Stimulated activated CD8-positive, alpha-beta memory T cell treated with anti-CD3 and anti-CD28 coated beads, Interleukin-4, amount 100 ng/mL, for 24 hours (primary cell): ENCODE measurements around the gene RBM17.
"Not testable (repeated sequence)": the region's sequence is repeated elsewhere in the genome, so short reads cannot be mapped to it uniquely, and the experiment has no call there.

Experiments used
- DNase-seq: peaks from one replicate; pipeline ENCODE4 v3.0.0-alpha.2; 2020; ENCODE audit warnings: low read depth

RBM17 gene

DNA sequence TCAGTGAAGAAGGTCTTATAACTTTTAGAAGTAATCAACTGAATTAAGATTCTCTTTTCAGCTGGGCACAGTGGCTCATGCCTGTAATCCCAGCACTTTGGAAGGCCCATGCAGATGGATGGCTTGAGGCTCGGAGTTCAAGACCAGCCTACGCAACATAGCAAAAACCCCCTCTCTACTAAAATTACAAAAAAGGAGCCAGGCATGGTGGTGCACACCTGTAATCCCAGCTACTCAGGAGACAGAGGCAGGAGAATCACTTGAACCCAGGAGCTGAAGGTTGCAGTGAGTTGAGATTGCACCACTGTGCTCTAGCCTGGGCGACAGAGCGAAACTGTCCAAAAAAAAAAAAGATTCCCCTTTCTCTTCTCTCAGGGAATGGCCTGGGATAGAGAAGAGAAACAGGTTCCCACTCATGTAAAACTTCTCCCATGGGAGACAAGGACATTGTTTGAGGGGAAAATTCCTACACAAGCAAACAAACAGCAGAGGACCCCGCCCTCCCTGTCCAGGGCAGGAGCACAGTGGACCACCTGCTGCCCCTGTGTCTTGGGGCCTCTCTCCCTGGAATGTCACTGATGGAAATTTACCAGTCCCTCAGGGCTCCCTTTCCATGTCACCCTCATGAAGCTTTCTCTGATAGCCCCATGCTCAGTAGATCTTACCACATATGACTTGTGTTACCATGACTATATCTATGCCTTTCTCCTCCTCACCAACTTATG lies 32.3 kb upstream of the RBM17 start:
- no peak for DNase-seq

DNA sequence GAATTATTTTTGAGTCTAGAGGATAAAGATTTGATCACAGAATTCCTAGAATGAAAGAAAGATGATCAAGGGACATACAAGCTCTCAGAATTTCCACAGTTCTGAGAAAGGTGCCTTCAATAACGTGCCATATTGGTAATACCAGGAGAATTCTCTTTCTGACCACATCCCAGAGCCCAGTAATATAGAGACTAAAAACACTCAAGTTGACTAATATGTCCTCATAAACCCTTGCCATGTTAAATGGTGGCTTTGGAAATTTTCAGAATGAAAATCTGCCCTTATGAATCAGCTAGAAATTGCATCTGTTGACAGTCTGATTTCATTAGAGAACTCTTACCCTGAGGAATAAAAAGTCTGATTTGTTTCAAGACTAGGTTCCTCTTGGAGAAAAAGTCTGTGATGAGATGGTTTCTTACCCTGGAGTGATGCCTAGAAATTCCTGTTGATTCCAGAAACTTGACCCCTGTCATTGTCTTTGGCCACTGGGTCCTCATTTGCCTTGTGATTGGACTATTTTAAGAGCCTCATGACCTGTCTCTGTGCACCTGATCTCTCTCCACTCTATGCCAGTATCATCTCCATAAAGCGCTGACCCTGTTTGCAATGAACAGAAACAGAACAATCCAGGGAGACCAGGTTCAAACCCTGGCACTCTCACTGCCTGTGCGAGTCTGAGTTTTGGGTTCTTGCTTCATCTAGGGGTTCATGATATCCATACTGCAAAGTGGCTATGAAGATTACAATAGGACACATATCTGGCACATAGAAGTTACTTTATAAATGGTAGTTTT lies 30.0 kb upstream of the RBM17 start:
- no peak for DNase-seq

- DNase-seq = no peak
Measured at GRCh38 chr10:6059506-6059905, 29.3 kb upstream of the RBM17 start.

- no peak for DNase-seq
Measured at GRCh38 chr10:6061056-6061455, 27.8 kb upstream of the RBM17 start.

- DNase-seq = peak; percentile 57
Measured at GRCh38 chr10:6062101-6062771, 26.6 kb upstream of the RBM17 start, which contains the start of gene IL2RA. Gene IL2RA, minus strand, starts transcription at chr10:6062367. Its CDS starts 216 bp downstream, at chr10:6062151.

- no peak for DNase-seq
Measured at GRCh38 chr10:6064119-6064518, 24.7 kb upstream of the RBM17 start.

DNA sequence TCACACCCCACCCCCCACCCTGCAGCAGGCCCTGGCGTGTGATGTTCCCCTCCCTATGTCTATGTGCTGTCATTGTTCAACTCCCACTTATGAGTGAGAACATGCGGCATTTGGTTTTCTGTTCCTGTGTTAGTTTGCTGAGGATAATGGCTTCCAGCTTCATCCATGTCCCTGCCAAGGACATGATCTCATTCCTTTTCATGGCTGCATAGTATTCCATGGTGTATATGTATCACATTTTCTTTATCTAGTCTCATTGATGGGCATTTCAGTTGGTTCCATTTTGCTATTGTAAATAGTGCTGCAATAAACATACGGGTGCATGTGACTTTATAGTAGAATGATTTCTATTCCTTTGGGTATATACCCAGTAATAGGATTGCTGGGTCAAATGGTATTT lies 24.1 kb upstream of the RBM17 start:
- not testable (repeated sequence) for DNase-seq

DNA sequence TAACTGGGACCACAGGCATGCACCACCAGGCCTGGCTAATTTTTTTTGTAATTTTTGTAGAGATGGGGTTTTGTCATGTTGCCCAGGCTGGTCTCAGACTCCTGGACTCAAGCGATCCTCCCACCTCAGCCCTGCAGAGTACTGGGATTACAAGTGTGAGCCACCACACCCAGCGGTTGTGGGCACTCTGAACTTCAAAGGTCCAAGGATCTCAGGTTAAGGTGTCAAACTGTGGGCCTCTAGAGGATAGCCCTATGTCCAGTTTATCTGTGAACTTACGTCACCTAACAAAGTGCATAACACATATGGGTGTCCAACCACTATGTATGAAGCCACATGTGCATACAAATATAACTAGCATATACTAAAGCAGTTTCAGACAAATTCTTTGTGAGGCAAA lies 23.4 kb upstream of the RBM17 start:
- DNase-seq = no peak

GRCh38 chr10:6065835-6066234 lies 23.0 kb upstream of the RBM17 start:
- no peak for DNase-seq

DNA sequence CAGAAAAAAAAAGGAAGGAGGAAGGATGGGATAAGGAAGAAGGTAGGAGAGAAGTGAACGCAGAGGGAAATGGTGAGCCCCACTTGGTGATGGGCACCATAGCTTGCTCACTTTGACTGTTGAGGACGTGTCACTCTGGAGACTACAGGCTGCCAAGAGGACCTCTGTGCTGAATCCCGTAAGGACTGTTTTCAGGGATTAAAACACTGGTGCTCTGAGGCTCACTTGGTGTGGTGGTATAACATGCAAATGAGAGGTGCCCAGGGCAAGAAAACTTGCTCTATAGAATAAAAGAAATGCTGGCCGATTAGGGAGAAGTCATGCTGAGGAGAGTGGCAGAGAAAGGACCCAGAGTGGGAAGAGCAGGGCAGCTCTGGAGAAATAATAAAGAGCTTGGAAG lies 21.4 kb upstream of the RBM17 start:
- DNase-seq = no peak

DNA sequence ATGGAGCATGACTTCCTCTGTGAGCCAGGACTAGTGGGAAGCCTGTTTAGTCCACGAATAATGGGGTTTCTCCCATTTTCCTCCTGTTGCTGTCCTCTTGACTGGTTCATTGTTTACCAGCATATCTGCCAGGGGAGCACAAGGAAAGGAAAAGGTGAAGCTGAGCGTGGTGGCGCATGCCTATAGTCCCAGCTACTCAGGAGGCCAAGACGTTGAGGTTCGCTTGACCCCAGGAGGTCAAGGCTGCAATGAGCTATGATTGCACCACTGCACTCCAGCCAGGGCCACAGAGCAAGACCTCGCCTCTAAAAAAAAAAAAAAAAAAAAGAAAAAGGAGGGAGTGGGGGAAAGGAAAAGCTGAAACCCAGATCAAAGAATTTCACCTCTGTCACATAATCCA lies 20.8 kb upstream of the RBM17 start:
- DNase-seq = no peak

- DNase-seq = no peak
Measured at GRCh38 chr10:6068422-6068821, 20.4 kb upstream of the RBM17 start.

GRCh38 chr10:6069081-6069931 lies 19.5 kb upstream of the RBM17 start:
- DNase-seq = no peak

DNA sequence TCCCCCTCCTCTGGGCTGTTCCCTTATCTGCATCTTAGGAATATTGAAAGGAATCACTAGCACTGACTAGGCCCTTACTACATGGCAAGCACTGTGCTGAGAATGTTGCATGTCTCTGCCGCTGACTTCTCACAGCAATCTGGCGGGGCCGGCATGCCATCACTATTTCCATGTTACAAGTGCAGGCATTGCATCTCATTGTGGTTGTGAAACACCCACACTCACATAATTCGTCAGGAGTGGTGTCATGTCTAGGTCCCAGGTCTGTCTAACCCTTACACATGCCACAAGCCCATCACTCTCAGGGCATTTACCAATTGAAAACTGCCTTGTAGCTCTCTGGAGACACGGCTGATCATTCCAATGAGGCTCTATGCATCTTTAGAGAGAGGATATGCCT lies 18.2 kb upstream of the RBM17 start:
- DNase-seq = peak; percentile 55

DNA sequence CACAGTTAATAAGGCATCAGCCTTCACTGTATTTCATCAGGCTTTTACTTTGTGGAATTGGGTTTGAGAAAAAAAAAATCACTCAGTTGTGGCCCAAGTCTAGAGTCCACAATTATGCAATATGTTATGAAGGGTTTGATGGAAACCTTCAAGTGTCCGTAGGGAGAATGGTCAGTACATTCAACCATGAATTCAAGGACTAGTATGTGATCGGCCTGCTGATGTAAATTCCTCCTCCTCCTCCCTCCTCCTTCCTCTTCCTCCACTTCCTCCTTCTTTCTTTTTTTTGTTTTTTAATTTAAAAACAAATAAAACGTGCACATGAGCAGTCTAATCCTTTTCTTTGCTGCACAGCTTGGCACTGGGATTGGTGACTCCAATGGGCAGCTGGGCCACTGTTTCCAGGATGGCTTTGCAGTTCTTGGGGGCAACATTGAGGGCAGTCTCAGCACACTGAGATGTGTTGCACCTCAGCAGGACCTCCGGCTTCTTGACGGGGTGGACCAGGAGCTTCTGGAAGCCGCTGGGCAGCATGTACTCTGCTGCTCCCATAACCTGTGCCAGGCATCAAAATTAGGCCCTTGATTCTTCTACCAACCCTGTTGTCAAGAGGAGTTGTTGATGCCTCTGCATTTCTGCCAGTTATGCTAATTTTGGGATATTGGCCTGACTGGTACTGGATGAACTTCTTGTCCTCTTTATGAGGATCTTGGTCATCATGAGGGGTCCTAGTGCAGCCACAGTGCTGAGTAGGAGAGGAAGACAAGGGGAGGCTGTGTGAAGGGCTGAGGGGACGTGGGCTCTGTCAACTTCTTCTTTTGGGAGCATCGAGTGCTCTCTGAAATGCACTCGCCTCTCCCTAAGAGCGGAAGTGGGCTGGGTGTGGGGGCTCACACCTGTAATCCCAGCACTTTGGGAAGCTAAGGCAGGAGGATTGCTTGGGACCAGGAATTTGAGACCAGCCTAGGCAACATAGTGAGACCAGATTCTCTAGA lies 17.4 kb upstream of the RBM17 start:
- no peak for DNase-seq

DNA sequence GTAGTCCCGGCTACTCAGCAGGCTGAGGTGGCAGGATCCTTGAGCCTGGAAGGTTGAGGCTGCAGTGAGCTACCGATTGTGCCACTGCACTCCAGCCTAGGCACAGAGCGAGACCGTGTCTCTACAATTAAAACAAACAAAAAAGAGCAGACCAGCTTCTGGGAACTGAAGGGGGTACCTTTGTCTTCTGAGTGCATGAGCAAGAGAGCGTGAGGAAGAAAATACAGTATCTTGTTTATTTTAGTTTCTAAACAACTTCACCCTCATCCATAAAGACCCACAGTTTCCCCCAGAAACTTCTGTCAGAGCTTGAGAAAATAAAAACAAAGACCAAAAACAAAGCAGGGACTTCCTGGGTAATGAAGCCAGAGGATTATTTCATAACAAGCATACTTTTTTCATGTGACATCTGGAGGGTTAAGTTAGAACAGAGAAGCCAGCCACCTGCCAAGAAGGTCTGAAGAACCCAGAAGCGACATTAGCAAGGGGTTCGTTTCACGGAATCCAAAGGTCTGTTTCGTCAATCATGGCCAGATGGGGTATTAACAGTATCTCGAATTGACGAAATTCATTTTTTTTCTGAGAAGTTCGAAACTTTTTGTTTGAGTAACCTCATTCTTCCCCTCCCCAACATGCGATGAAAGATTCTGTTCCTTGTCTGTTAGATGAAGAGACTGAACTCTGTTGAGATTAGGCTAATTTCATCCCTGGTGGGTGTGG lies 16.5 kb upstream of the RBM17 start:
- no peak for DNase-seq

DNA sequence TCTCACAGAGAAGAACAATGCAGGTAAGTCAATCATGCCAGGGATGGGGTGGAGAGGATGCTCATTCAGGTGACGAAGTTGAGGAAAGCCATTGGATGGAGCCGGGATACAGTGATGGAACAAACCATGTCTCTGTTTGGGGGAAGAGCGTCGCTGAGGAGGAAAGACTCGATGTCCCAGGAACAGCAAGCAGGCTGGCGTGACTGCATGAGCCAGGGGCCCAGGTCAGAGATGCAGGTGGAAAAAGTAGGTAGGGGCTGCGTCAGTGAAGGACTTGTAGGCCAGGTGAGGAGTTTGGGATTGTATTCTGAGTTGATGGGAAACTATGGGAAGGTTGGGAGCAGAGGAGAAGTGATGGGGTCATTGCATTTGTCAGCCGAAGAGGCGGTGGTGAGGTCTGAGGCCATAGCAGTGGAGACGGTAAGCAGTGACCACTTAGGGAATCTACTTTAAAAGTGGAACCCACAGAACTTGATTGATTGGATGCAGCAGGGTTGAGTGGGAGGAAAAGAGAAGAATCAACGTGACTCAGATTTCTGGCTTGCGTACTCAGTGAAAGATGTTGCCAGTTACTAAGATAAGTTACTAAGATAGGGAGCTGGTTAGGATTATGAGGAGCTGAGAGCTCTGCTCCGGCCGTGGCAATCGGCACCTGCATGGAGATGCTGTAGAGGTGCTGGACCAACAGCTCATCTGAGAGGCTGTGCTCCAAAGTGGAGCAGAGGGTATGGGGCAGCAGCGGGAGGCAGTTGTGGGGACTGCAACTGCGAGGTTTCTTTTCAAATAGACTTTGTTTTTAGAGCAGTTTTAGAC lies 14.1 kb upstream of the RBM17 start:
- no peak for DNase-seq

DNA sequence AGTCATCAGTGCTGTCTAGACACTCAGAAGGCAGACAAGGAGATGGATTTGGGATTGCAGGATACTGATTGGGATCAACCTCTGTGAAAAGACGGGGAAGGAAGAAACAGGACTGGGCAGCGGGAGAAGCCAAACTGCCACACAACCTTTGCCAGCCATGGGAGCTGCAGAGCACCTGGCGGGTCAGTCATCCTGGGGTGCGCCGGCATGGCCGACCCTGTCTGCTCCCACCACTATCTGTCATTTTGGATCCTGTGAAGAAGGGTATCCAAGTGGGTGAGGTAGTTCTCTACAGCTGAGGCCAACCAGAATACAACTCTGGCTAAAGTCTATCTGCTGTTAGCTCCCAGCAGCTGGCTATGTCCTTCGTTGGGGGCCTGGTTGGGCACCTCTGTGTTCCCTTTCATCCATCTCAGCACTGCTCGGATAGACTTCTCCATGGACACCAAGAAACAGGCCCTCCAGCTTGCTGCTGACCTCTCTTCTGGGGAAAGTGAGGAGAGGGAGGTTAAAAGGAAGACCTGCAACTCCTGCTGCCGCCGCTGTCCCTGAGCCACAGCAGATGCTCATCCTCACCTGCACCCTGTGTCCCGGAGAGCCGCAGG lies 11.7 kb upstream of the RBM17 start:
- DNase-seq = no peak

- DNase-seq = no peak
Measured at GRCh38 chr10:6079044-6079443, 9.8 kb upstream of the RBM17 start.
